SK-N-MC (cell line): ENCODE data around the gene DLG1.

Experiments
- EZH2 ChIP-seq: fragments of 200-600 bp; sonication (generic); IDR thresholded peaks from one replicate; pipeline ENCODE4 v1.6.1; 2017; ENCODE audit warnings: antibody characterized with exemption
- POLR2AphosphoS5 ChIP-seq: IDR thresholded peaks from 2 replicates; pipeline ENCODE4 v1.6.1; 2012; ENCODE audit warnings: mild to moderate bottlenecking, low read depth, low read length, borderline replicate concordance

DNA sequence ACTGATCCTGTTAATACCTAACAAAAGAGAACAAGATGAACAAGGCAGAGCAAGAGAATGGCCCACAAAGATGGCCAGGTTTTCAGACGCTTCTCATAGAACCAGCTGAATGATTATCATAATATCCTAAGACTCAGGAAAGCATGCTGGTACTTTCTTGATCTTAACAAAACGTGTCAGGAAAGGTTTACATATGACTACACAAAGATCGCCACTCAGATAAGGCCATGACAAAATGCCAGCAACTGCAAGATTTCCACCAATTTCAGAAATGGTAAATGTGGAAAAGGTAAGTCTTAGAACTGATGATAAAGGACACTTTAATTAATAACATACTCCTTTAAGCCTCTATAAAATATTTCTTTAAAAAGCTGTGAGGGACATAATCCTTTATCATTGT lies 108.8 kb downstream of the DLG1 start:
- no peak for TF ChIP-seq POLR2AphosphoS5
- TF ChIP-seq EZH2, result no peak
